BE2C (cell line): ENCODE measurements around the gene NINL.

ENCODE experiments used
- DNase-seq: peaks from one replicate; pipeline ENCODE4 v3.0.0-alpha.2; 2020
- H3K27me3 ChIP-seq: fragments of 250-450 bp; sonication (Bioruptor Pico); 2 replicates; pipeline ENCODE4 v1.5.1; 2020; ENCODE audit warnings: mild to moderate bottlenecking
- H3K36me3 ChIP-seq: fragments of 250-450 bp; sonication (Bioruptor Pico); 2 replicates; pipeline ENCODE4 v1.5.1; 2020; ENCODE audit warnings: mild to moderate bottlenecking
- H3K4me1 ChIP-seq: fragments of 250-450 bp; sonication (Bioruptor Pico); 2 replicates; pipeline ENCODE4 v1.5.1; 2020
- H3K4me3 ChIP-seq: 2 replicates; pipeline ENCODE4 v1.5.1; 2011; ENCODE audit warnings: low read depth, low read length
- H3K9me3 ChIP-seq: fragments of 250-450 bp; sonication (Bioruptor Pico); 2 replicates; pipeline ENCODE4 v1.5.1; 2020
- CTCF ChIP-seq: IDR thresholded peaks from 2 replicates; pipeline ENCODE4 v1.5.1; 2012; ENCODE audit warnings: mild to moderate bottlenecking, low read depth, low read length

Gene NINL

GRCh38 chr20:25525295-25525694, 60.0 kb downstream of the NINL start:
- TF ChIP-seq CTCF, result no peak
- H3K4me3 ChIP-seq, result no peak overlapping the region

GRCh38 chr20:25521382-25521781, 63.9 kb downstream of the NINL start:
- Histone ChIP-seq H3K27me3 (no peaks in the 10 kb centered on the region), H3K4me1 (no peaks in the 10 kb centered on the region), H3K9me3 (no peaks in the 10 kb centered on the region), H3K36me3 (no peaks in the 10 kb centered on the region), H3K4me3 (no peak overlapping the region)
- TF ChIP-seq CTCF, result no peak
- no peak for DNase-seq

More at GRCh38 chr20:25525295-25525694, 60.0 kb downstream of the NINL start:
- H3K27me3 ChIP-seq, result no peaks in the 10 kb centered on the region
- no peaks in the 10 kb centered on the region for H3K4me1 ChIP-seq
- no peaks in the 10 kb centered on the region for H3K9me3 ChIP-seq
- H3K36me3 ChIP-seq, result no peaks in the 10 kb centered on the region
- DNase-seq, result no peak

- Histone ChIP-seq H3K4me1 (no peaks in the 10 kb centered on the region), H3K4me3 (no peak overlapping the region), H3K36me3 (no peaks in the 10 kb centered on the region), H3K9me3 (0 out of 2 replicates have a peak, but pooled peaks cover 2% of the 10 kb centered on the region), H3K27me3 (no peaks in the 10 kb centered on the region)
- no peak for DNase-seq
- no peak for TF ChIP-seq CTCF
Observed at GRCh38 chr20:25517124-25517523, 68.2 kb downstream of the NINL start.

GRCh38 chr20:25514747-25515340, 70.5 kb downstream of the NINL start:
- H3K4me1 ChIP-seq, result no peaks in the 10 kb centered on the region
- TF ChIP-seq CTCF, result no peak
- H3K9me3 ChIP-seq, result 0 out of 2 replicates have a peak, but pooled peaks cover 2% of the 10 kb centered on the region
- H3K36me3 ChIP-seq, result no peaks in the 10 kb centered on the region
- H3K27me3 ChIP-seq, result no peaks in the 10 kb centered on the region
- DNase-seq, result no peak
- H3K4me3 ChIP-seq, result no peak overlapping the region

- H3K9me3 ChIP-seq, result 0 out of 2 replicates have a peak, but pooled peaks cover 2% of the 10 kb centered on the region
- H3K36me3 ChIP-seq, result no peaks in the 10 kb centered on the region
- no peak for DNase-seq
- no peaks in the 10 kb centered on the region for H3K27me3 ChIP-seq
- TF ChIP-seq CTCF, result no peak
- H3K4me3 ChIP-seq, result no peak overlapping the region
- H3K4me1 ChIP-seq, result no peaks in the 10 kb centered on the region
Observed at GRCh38 chr20:25514195-25514594, 71.1 kb downstream of the NINL start.

GRCh38 chr20:25512709-25513108, 72.6 kb downstream of the NINL start:
- Histone ChIP-seq H3K27me3 (no peaks in the 10 kb centered on the region), H3K36me3 (no peaks in the 10 kb centered on the region), H3K9me3 (0 out of 2 replicates have a peak, but pooled peaks cover 2% of the 10 kb centered on the region), H3K4me1 (no peaks in the 10 kb centered on the region), H3K4me3 (no peak overlapping the region)
- DNase-seq, result no peak
- TF ChIP-seq CTCF, result no peak
